VCaP (cell line): Measurements from ENCODE around the gene C10orf67.

ENCODE experiments used
- H3K27ac ChIP-seq: fragments of 450-650 bp; 2 replicates; pipeline ENCODE4 v1.5.1; 2017
- TF ChIP-seq, protein P1 (sequence below): fragments of 450-650 bp; conservative IDR thresholded peaks from 2 replicates; pipeline ENCODE4 v1.5.1; 2017; ENCODE audit warnings: mild to moderate bottlenecking, moderate library complexity

C10orf67 gene

DNA sequence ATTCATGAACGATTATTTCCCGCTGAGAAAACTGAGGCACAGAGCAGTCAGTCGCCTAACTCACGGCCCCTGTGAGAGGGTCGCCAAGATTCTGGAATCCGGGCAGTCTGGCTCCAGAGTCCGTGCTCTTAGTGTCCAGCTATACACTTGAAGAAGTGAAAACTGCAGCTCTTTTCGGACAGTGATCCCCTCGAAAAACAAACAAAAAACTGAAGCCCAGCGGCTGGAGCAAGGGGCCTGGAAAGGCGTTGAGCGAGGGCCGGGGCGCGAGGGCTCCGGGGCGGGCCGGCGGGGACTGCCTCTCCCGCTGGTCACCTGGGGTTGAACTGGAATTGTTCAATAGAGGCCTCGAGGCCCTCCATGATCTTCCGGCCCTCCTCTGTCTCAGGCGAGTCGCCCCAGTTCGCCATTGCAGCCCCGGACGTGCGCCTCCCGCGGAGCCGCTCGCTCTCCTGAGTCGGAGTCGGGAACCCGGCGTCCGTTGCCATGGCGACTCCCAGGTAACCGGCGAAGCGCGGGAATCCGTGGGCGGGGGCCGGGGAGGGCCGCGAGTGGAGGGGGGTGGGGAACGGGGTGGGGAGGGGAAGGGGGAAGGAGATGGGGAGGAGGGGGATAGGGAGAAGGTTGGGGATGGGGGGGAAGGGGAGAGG is 881 bp downstream of the C10orf67 start:
- TF ChIP-seq, protein P1, sequence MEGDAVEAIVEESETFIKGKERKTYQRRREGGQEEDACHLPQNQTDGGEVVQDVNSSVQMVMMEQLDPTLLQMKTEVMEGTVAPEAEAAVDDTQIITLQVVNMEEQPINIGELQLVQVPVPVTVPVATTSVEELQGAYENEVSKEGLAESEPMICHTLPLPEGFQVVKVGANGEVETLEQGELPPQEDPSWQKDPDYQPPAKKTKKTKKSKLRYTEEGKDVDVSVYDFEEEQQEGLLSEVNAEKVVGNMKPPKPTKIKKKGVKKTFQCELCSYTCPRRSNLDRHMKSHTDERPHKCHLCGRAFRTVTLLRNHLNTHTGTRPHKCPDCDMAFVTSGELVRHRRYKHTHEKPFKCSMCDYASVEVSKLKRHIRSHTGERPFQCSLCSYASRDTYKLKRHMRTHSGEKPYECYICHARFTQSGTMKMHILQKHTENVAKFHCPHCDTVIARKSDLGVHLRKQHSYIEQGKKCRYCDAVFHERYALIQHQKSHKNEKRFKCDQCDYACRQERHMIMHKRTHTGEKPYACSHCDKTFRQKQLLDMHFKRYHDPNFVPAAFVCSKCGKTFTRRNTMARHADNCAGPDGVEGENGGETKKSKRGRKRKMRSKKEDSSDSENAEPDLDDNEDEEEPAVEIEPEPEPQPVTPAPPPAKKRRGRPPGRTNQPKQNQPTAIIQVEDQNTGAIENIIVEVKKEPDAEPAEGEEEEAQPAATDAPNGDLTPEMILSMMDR: no peak
- no peak overlapping the region; the same call in 1 of the 2 replicates for H3K27ac ChIP-seq

DNA sequence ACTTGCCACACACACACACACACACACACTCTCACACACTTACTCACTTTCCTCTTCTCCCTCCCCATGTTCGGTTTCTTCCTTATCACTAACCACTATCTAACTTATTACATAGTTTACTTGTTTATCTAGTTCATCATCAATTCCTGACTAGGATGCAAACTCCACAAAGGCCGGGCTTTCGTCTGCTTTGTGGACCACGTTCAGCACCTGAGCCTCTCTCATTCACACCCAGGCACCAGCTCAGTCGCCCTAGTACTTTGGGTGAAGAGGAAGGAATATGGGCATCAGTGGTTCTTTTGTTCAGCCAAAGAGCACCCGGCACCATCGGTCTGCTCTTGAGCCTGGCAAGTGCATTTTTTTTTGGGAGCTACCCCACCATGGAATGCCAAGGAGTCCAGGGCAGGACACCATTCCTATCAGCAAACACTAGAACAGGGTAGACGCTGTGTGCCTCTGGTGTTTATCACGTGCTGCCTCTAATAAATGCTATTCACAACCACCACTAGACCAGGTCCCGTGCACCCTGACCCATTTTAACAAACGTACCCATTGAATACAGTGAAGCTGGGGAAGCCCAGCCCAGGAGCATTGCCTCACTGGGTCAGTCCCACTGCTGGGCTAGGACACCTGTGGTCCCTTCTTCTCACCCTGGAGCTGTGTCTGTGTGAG is 2.2 kb downstream of the C10orf67 start:
- H3K27ac ChIP-seq: no peak overlapping the region
- TF ChIP-seq, protein P1: no peak

DNA sequence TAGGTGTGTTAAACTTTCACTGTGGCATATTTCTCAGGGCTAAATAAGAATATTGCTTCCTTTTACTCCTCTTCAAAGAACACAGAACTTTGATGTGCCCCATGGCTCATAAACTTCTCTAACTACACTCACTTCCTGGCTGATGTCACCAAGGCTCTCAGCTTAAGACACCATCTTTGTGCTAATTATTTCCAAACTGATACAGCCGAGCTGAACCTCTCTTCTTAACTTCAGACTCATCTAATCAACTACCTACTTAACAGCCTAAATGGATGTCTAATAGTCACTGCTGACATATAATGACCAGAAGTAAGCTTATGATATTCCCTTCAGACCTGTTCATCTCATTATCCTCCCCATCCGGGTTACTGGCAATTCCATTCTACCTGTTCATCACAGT is 3.6 kb downstream of the C10orf67 start:
- TF ChIP-seq, protein P1: no peak

DNA sequence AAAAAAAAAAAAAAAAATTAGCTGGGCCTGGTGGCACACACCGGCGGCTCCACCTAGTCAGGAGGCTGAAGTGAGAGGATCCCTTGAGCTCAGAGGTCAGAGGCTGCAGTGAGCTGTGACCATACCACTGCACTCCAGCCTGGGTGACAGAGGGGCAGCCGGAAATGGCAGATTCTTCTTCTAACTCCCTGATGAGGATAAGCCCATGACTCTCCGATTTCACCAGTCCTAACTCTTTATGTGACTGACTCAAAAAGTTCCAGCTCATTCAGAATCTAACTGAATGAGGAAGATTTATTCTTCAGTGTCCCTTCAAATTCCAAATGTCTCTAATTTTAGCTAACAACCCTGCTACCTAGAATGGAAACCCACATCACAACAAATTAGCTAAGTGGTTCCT is 4.2 kb downstream of the C10orf67 start:
- TF ChIP-seq, protein P1: no peak
- no peak overlapping the region for H3K27ac ChIP-seq

More for the DNA sequence above, 3.6 kb downstream of the C10orf67 start:
- H3K27ac ChIP-seq: no peak overlapping the region

DNA sequence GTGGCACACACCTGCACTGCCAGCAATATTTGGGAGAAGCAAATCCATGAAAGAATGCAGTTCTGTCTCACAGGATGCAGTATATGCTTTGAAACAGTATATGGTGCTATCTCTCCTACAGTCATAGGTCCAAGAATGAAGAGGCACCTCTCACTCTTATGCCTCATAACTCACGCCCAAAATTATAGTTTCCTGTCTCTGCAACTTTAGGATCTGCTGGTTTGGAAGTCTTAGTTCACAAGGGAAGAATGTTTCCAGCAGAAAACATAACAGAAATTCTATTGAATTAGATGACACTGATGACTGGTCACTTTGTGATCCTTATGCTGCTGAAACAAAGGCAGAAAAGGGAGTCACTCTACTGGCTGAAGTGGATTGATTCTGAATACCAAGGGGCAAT is 5.7 kb downstream of the C10orf67 start:
- H3K27ac ChIP-seq: no peak overlapping the region
- TF ChIP-seq, protein P1: no peak

DNA sequence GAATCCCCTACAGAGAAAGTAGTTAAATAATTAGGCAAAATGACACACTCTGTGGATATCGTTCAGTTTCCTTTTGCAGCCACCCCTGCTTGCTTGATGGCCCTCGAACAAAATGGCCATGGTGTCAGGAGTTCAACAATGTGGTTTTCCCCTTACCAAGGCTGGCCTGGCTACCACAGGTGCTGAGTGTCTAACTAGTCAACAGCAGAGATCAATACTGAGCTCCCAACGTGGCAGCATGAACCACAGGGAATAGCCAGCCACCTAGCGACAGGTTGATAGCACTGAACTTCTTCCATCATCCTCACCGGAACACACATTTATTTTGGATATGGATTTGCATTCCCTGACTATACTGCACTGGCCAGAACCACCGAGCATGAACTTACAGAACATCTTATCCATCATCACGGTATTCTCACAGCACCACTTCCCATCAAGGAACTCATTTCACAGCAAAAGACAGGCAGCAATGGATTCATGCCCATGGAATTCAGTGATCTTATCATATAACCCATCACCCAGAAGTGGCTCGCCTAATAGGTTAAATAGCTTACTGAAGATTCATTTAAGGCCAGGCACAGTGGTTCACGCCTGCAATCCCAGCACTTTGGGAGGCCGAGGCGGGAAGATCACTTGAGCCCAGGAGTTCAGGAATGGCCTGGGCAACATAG is 6.3 kb downstream of the C10orf67 start:
- H3K27ac ChIP-seq: no peak overlapping the region
- TF ChIP-seq, protein P1: no peak; the same call in 1 of the 2 replicates

DNA sequence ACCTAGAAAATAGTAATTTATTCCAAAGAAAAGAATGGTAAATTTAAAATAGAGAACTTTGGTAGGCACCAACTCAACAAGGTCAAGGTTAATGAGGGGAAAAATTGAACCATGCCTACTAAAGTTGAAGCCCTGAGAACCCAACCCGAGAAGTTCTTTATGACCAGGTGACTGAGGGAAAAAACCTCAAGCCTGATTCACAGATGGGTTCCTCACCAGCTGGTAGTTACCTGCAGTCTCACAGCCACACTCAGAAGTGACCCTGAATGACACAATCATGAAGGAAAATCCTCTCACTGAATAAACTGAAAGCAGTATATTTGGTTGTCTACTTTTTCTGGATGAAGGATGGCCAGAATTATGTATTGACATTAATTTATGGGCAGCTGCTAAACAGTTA is 7.0 kb downstream of the C10orf67 start:
- H3K27ac ChIP-seq: no peak overlapping the region
- TF ChIP-seq, protein P1: no peak
